HCT116 (cell line): ENCODE data around the gene ZNF512.

Experiments used
- CTCF ChIP-seq, 3 experiments: fragments of 200-600 bp in 1 of 3; sonication (generic) in 1 of 3; IDR thresholded peaks in 2 of 3; conservative IDR thresholded peaks in 1 of 3; 2 replicates each; pipeline ENCODE4 v1.5.1; 2012 to 2017; ENCODE audit warnings: low read depth in 2 of 3, low read length in 2 of 3, antibody characterized with exemption in 1 of 3, borderline replicate concordance in 1 of 3, control low read depth in 1 of 3, mild to moderate bottlenecking in 1 of 3, mixed read lengths in 1 of 3, mixed run types in 1 of 3, moderate library complexity in 1 of 3; ENCODE audit not compliant: insufficient read depth in 1 of 3
- EZH2phosphoT487 ChIP-seq: fragments of 200-600 bp; IDR thresholded peaks from 2 replicates; pipeline ENCODE4 v1.6.1; 2018; ENCODE audit warnings: antibody characterized with exemption, borderline replicate concordance
- FOSL1 ChIP-seq: IDR thresholded peaks from 2 replicates; pipeline ENCODE4 v1.6.1; 2012; ENCODE audit warnings: low read depth
- RAD21 ChIP-seq: IDR thresholded peaks from 2 replicates; pipeline ENCODE4 v1.6.1; 2012; ENCODE audit warnings: low read depth, mild to moderate bottlenecking
- ZFX ChIP-seq: fragments of 450-650 bp; IDR thresholded peaks from 2 replicates; pipeline ENCODE4 v1.6.1; 2017
- TF ChIP-seq, protein P1 (sequence below): IDR thresholded peaks from 2 replicates; pipeline ENCODE4 v1.6.1; 2012

DNA sequence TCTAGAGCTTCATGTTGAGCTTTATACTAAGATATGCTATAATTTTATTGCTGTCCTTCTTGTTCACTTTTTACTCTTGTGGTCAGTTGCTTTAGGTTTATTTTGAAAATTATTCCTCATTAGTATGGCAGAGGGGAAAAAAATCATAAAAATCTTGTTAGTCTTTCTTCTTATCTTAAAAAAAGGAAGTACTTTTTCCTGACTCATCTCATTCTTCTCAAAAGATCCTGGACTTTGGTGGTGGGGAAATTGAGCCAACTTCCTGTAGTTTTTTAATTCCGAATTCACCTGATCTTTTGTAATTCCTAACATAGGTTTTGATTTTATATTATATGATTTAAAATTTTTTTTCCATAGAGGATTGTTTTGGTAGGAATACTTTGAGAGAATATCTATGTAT lies 84.6 kb downstream of the ZNF512 start:
- TF ChIP-seq RAD21, result no peak
- TF ChIP-seq CTCF (IDR thresholded peaks at IDR 0.05 in 2 of 3, conservative IDR thresholded peaks at IDR 0.05 in 1 of 3; ENCODE audit: borderline replicate concordance in 1 of 3, insufficient read depth in 1 of 3, low read depth in 2 of 3, low read length in 2 of 3), result no peak
- TF ChIP-seq, protein P1, sequence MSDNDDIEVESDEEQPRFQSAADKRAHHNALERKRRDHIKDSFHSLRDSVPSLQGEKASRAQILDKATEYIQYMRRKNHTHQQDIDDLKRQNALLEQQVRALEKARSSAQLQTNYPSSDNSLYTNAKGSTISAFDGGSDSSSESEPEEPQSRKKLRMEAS, result no peak
- no peak for TF ChIP-seq FOSL1
- TF ChIP-seq EZH2phosphoT487, result no peak
- no peak for TF ChIP-seq ZFX
